NK-92 treated with Interleukin-12 subunit alpha and Interleukin-12 subunit beta, amount 100 ng/mL, for 24 hours (cell line): ENCODE measurements around the gene CHST8.
"Not testable (repeated sequence)": the region's sequence is repeated elsewhere in the genome, so short reads cannot be mapped to it uniquely, and the experiment has no call there.

Experiments
- DNase-seq: peaks from one replicate; lab custom pipeline; 2025; lab: John Stamatoyannopoulos, UW

CHST8 gene

DNA sequence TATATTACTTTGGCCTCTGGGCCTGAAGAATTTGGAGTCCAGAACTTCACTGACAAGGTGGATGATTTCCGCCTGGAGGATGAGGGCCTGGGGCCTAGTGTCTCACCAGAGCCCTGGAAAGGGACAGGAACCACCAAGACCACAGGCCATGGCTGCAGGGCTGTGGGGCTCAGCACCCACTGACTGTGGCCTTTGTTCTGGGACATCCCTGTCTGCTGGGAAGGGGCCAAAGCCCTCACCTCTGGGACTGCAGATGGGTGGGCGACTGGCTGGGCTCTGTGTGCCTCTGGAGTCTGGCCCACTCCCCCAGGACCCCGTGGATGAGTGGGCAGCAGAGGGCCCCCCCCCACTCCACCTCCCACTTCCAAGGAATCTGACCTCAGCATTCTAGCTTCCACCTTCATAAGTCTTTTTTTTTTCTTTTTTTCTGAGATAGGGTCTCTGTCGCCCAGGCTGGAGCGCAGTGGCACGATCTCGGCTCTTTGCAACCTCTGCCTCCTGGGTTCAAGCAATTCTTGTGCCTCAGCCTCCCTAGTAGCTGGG is 20.3 kb downstream of the CHST8 start:
- no peak for DNase-seq

DNA sequence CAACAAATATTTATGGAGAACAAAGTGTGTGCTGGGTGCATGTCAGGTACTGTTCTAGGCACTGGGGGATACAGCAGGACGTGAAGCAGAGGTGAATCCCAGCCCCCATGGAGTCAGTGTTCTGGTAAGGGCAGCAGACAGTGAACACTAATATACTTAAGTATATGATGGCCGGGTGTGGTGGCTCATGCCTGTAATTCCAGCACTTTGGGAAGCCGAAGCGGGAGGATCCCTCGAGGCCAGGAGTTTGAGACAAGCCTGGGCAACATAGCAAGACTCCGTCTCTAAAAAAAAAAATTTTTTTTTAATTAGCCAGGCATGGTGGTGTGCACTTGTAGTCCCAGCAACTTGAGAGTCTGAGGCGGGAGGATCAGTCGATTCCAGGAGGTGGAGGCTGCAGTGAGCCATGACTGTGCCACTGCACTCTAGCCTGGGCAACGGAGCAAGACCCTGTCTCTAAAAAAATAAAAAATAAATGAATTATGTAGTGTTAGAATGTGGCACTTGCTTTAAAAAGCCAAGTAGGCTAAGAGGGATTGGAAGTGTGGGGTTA is 22.6 kb downstream of the CHST8 start:
- DNase-seq: no peak

GRCh38 chr19:33646306-33646705 is 24.6 kb downstream of the CHST8 start:
- DNase-seq: no peak

DNA sequence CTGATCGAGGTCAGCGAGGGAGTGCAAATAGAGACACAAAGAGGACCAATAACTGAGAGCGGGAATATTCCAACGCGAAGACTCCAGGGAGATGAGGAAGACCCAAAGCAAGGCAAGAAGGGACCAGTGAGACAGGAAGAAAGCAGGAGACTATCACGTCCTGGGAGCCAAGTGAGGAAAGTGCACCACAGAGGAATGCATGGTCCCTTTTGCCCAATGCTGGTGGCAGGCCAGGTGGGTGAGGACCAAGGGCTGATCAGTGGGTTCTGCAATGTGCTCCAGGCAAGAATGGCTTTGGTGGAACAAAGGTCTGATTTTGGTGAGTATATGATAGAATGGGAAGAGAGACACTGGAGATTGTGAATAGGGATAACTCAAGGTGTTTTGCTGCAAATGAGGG is 25.4 kb downstream of the CHST8 start:
- DNase-seq: no peak

GRCh38 chr19:33649627-33650305 is 28.0 kb downstream of the CHST8 start:
- DNase-seq: no peak

GRCh38 chr19:33653684-33654083 is 31.9 kb downstream of the CHST8 start:
- no peak for DNase-seq

DNA sequence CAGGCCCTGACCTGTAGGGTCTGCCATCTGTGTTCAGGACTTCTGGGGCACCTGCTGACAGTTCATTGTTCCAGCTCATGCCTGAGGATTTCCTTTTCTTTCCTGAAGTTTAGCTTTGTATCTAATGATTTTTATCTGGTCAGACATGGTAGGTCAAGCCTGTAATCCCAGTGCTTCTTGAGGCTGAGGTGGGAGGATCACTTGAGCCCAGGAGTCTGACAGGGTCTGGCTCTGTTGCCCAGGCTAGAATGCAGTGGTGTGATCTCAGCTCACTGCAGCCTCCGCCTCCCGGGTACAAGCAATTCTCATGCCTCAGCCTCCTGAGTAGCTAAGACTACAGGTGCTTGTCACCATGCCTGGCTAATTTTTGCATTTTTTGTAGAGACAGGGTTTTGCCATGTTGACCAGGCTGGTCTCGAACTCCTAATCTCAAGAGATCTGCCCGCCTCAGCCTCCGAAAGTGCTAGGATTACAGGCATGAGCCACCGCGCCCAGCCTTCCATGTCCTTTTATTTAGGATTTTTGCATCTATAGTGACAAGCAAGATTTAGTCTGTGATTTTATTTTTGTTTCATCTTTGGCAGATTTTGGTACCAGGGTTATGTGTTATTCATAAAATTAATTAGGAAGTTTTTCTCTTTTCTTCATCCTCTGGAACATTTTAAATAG is 33.2 kb downstream of the CHST8 start:
- DNase-seq: no peak

GRCh38 chr19:33659835-33660234 is 38.1 kb downstream of the CHST8 start:
- no peak for DNase-seq

- no peak for DNase-seq
Observed at GRCh38 chr19:33660410-33661124, 38.8 kb downstream of the CHST8 start.

- no peak for DNase-seq
Observed at GRCh38 chr19:33661336-33661735, 39.6 kb downstream of the CHST8 start.

DNA sequence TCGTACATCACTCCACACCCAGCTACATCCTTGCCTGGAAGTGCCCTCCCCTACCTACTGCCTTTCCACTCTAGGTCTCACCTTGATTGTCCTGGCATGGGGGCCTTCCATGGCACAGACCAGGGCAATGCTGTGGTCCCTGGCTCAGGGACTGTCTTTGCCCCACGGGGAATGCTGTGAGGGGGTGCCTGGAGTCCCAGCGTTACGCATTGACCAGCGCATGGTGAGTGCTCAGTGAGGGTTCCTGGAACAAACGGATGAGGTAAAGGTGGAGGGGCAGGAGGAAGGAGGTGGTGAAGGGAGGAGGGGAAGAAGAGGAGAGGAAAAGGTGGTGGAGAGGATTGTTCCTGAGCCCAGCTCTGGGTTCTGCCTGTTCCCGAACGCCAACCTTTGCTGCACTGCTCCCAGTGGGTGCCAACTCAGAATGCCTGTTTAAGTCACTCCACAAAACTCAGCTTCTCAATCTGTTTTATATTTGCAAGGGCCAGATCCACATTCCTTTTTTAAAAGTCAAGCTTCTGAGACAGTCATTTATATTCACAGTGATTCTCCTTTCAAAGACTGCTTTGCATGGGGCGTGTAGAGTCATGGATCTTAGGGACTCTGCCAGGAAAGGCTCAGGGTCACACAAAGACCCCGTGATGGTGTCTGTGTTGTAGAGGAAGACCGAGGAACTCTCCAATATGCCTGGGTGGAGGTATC is 40.8 kb downstream of the CHST8 start:
- DNase-seq: no peak

GRCh38 chr19:33663316-33663715 is 41.6 kb downstream of the CHST8 start:
- DNase-seq: not testable (repeated sequence)

DNA sequence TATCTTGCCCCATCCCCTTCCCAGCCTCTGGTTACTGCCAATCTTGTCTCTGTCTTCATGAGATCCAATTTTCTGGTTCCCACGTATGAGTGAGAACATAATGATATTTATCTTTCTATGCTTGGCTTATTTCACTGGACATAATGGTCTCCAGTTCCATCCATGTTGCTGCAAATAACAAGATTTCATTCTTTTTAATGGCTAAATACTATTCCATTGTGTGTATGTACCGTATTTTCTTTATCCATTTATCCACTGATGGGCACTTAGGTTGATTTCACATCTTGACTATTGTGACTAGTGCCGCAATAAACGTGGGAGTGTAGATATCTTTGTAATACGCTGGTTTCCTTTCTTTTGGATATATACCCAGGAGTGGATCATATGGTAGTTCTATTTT is 43.0 kb downstream of the CHST8 start:
- DNase-seq: no peak

GRCh38 chr19:33665776-33666595 is 44.2 kb downstream of the CHST8 start:
- DNase-seq: no peak

DNA sequence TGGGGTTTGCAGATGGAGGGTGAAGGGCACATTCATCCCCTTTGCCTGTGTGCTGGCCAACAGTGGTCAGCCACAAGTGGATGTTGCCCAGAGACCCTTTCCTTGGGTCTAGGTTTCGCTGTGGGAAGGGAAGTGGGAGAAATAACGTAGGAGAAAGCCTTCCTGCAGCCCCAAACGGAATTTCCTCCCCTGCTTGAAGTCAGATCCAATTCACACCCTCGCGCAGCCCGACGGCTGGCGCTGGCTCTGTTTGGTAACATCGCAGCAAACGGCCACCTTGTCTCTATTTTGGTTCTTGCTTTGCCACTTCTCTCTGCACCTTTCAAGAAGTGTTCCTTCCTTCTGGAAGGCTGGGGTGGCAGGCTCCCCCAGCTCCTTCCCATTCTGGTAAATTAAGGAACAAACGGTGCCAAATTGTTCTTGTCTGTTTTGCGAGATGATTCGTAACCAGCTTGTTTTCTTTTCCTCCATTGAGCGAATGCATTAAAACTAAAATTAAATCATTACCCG is 45.4 kb downstream of the CHST8 start:
- no peak for DNase-seq

- no peak for DNase-seq
Observed at GRCh38 chr19:33667881-33668280, 46.1 kb downstream of the CHST8 start.

DNA sequence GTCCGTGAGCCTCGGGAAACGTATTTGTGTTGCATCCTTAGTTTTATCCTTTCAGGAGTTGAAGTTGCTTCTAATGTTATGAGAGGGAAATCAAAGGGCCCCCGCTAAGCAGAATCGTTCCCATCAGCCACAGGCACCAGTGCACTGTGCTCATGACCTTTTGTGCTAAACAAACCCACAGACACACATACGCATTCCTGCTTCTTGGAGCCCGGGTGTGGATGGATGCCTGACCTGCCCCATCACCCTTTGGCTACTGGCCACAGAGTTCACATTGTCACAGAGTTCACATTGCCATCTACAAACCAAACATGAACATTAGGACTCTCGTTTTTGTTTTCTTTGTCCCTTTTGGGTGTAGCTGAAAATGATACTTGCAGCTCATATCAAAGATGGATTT is 47.2 kb downstream of the CHST8 start:
- DNase-seq: no peak

- no peak for DNase-seq
Observed at GRCh38 chr19:33669376-33669775, 47.6 kb downstream of the CHST8 start.

GRCh38 chr19:33670398-33670797 is 48.6 kb downstream of the CHST8 start:
- DNase-seq: no peak

- DNase-seq: no peak
Observed at GRCh38 chr19:33671211-33671610, 49.5 kb downstream of the CHST8 start.
